Bronchial epithelial cell (primary cell): ENCODE data around the gene ZNF839. TPM values are rescaled to one million over a fixed set of nuclear protein-coding genes. Genes with fewer than 3 reads are reported as not detected.
A peak's percentile ranks its signal among the peaks of the same experiment; 100 is the strongest.

Experiments
- DNase-seq: peaks from one replicate; pipeline ENCODE4 v3.0.0-alpha.2; 2010; ENCODE audit warnings: low read depth
- FAIRE-seq: peaks from 2 replicates; lab custom pipeline; 2011; peaks lifted over from hg19 to GRCh38; lab: Jason Lieb, UNC
- H3K27me3 ChIP-seq: 2 replicates; pipeline ENCODE4 v1.5.1; 2011; ENCODE audit warnings: low read length; ENCODE audit not compliant: control insufficient read depth, insufficient read depth
- H3K36me3 ChIP-seq: 2 replicates; pipeline ENCODE4 v1.5.1; 2011; ENCODE audit warnings: low read length; ENCODE audit not compliant: control insufficient read depth, insufficient read depth
- H3K4me3 ChIP-seq: 2 replicates; pipeline ENCODE4 v1.5.1; 2011; ENCODE audit warnings: mild to moderate bottlenecking, low read depth, low read length, control low read depth
- CTCF ChIP-seq: IDR thresholded peaks from 2 replicates; pipeline ENCODE4 v1.5.1; 2011; ENCODE audit warnings: mild to moderate bottlenecking, moderate library complexity, low read length, control low read depth, inconsistent platforms; ENCODE audit not compliant: insufficient read depth, severe bottlenecking
- total RNA-seq: library from RNA; depleted of rRNA; stranded (reverse); fragments of >200 nt; gene quantifications from 2 replicates; pipeline ENCODE4 v1.2.1, GENCODE V29; 2014

ZNF839 gene
- total RNA-seq, 1 donor from 2014 or later = 8.2 TPM

DNA sequence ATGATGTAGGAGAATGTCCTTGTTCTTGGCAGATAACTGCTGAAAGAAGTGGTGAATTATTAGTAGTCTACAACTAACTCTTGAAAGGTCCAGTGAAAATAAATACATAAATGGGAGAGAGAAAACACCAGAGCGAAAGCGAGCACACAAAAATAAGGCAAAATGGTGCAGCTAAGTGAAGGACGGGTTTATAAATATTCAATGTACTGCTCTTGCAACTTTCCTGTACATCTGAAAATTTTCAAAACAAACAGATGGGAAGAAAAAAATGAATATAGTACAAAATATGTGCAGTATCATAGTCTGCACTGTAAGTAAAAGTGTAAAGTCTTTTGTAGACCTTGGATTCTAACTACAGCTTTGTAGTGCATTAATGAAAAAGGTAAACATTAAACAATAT is 15.9 kb upstream of the ZNF839 start:
- FAIRE-seq (no peak), DNase-seq (no peak)
- no peak for TF ChIP-seq CTCF
- Histone ChIP-seq H3K27me3 (no peaks in the 10 kb centered on the region), H3K4me3 (no peak overlapping the region), H3K36me3 (no peaks in the 10 kb centered on the region)

GRCh38 chr14:102304611-102305506 is 14.7 kb upstream of the ZNF839 start, which contains the start of gene MOK:
Gene MOK, minus strand, starts transcription at chr14:102305164. Its CDS starts 196 bp downstream, at chr14:102304968.
- Histone ChIP-seq H3K27me3 (no peaks in the 10 kb centered on the region), H3K4me3 (peak within 1 kb of the TSS; percentile 52), H3K36me3 (no peaks in the 10 kb centered on the region)
- no peak for FAIRE-seq
- DNase-seq = peak; percentile 94
- TF ChIP-seq CTCF = no peak

DNA sequence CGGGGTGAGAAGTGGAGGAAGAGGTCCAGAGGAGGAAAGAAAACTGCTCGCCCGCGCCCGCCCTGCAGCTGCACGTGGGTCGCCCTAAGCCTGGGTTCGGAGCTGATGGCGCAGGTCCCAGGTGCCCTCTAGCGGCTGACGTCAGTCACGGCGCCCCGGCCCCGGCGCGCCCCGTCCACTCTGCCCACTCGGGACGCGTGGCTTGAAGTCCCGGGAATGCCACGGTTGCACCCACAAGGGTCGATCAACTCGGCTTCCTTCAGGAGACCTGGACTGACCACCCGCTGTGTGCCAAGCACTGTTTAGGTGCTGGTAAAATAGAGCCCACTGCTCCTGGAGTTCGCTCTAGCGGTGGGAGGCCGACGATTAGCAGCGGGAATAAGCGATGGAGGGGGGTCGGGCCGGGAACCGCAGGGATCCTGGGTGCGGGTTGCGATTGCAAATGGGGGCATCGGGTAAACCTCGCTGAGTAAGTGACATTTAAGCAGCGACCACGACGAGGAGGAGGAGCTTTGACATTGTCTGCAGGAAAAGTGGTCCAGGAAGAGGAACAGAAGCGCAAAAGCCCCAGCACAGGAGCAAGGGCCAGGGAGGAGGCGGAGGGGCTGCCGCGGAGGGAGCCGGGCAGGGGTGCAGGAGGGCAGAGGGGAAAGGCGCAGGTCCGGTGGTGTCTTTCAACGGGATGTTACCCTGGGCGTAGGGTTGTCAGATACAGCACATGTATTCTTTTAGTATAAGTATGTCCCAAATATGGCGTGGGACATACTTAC is 5.1 kb upstream of the ZNF839 start:
- H3K36me3 ChIP-seq = no peaks in the 10 kb centered on the region
- FAIRE-seq = no peak
- TF ChIP-seq CTCF = peak; percentile 100
- DNase-seq = peak; percentile 53
- peak overlapping the region; percentile 42 for H3K4me3 ChIP-seq
- H3K27me3 ChIP-seq = no peaks in the 10 kb centered on the region

DNA sequence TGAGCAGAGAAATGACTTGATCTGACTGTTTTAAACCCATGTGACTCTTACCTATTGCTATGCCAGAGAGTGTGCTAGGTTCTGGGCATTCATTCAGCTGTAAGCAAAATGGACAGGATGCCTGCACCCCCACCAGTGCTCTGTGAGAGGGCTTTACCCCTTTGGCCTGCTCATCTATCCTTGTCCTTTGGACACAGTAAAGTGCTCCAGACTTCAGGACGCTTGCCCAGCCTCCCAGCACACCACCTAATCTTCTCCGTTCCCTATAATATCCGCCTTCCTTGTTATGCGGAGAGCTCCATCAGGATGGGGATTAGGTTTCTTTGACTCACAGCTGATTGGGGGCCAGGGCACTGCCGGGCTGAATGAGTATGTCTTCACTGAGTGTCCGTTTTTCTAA is 4.4 kb upstream of the ZNF839 start:
- TF ChIP-seq CTCF = no peak
- Histone ChIP-seq H3K4me3 (no peak overlapping the region), H3K27me3 (no peaks in the 10 kb centered on the region), H3K36me3 (no peaks in the 10 kb centered on the region)
- FAIRE-seq (no peak), DNase-seq (no peak)

DNA sequence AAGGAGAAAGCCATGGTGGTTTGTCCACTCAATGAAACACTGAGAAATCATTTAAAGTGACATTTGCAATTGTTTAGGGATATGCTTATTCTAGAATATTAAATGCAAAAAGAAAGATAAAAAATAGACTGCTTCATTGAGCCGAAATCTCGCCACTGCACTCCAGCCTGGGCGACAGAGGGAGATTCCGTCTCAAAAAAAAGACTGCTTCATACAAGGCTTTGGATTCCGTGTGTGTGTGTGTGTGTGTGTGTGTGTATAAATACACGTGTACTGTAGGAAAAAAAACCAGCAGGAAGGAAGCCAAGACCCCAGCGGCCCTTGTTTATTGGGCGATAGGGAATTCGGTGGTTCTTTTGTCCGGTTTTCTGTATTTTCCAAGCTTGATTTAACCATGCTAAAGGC is 3.2 kb upstream of the ZNF839 start:
- DNase-seq = peak; percentile 34
- TF ChIP-seq CTCF = no peak

More for the DNA sequence above, 3.2 kb upstream of the ZNF839 start:
- Histone ChIP-seq H3K27me3 (no peaks in the 10 kb centered on the region), H3K36me3 (no peaks in the 10 kb centered on the region), H3K4me3 (peak overlapping the region; percentile 53)
- no peak for FAIRE-seq
